ENCODE results near the gene ETFA.
"Not testable (repeated sequence)": the region's sequence is repeated elsewhere in the genome, so short reads cannot be mapped to it uniquely, and the experiment has no call there.

ETFA gene

DNA sequence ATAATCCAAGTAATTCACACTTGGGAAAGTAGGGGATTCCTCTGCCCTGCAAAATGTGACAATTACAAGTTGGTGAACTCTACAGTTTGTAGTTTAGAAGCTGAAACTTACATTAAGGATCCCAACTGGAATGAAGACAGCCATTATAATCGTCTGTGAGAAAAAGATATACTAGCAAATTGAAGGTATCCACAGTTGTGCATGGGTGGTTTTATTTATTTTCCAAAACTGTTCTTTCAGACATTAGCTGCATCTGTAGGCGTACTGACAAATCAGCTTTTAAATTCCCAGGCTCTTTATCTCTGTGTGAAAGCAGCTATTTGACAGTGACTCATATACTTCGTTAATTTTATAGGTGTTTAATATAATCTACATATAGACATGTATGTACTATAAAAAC lies 12.8 kb upstream of the ETFA start:
- WGBS (ENCODE audit: insufficient coverage): 94% methylated on average over 2 of the region's 3 CpGs
- H3K9me3 ChIP-seq (ENCODE audit: control extremely low read depth in 1 of 5, control insufficient read depth in 4 of 5, insufficient read depth in 2 of 5, low read depth in 1 of 5, low read length in 4 of 5): no peaks in the 10 kb centered on the region
- H3K27me3 ChIP-seq (replicated peaks in 2 of 5; ENCODE audit: control insufficient read depth in 4 of 5, insufficient read depth in 5 of 5, low read length in 4 of 5): peaks cover 4 to 39% (median 8%) of the 10 kb centered on the region in 5 experiments
- no peak overlapping the region for H3K27ac ChIP-seq (ENCODE audit: insufficient read depth in 1 of 2, low read depth in 1 of 2, low read length in 2 of 2, poor library complexity in 1 of 2, severe bottlenecking in 2 of 2)
- H3K4me1 ChIP-seq (ENCODE audit: control extremely low read depth in 1 of 4, control insufficient read depth in 4 of 4, insufficient read depth in 4 of 4, low read length in 3 of 4): no peaks in the 10 kb centered on the region
- H3K36me3 ChIP-seq (ENCODE audit: control insufficient read depth in 4 of 4, insufficient read depth in 4 of 4, low read length in 3 of 4): no peaks in the 10 kb centered on the region
- CTCF ChIA-PET: interaction anchor here (1.4 kb wide), 1 partner anchor 9 kb away, joined by 6 read pairs; no protein-coding TSS in a partner anchor
- POLR2A ChIA-PET: no interaction called here
- DNase-seq: no peak
- no peak overlapping the region for H3K4me3 ChIP-seq (ENCODE audit: control insufficient read depth in 1 of 7, extremely low read depth in 1 of 7, insufficient read depth in 4 of 7, low read depth in 2 of 7, low read length in 6 of 7)

DNA sequence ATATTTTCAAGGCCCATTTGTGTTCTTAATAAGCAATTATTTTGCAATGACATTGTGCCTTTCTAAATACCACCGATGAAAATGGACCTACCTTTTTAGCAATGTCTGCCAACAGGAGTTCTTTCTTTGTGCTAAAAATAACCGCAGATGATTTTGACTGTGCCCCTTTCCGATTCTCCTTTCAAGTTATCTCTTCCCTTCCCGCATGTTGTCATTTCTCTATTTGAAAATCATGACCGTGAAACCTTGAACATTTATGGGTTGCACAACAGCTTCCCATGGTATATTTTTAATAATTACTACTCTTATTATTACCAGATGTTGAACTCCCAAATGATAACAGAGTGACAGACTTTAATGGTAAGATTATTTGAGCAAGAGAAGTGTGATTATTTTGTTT lies 10.3 kb upstream of the ETFA start:
- 97% methylated on average over 4 of the region's 5 CpGs for WGBS (ENCODE audit: insufficient coverage)
- no peaks in the 10 kb centered on the region for H3K36me3 ChIP-seq (ENCODE audit: control insufficient read depth in 4 of 4, insufficient read depth in 4 of 4, low read length in 3 of 4)
- no peak overlapping the region for H3K4me3 ChIP-seq (ENCODE audit: control insufficient read depth in 1 of 7, extremely low read depth in 1 of 7, insufficient read depth in 4 of 7, low read depth in 2 of 7, low read length in 6 of 7)
- H3K9me3 ChIP-seq (ENCODE audit: control extremely low read depth in 1 of 5, control insufficient read depth in 4 of 5, insufficient read depth in 2 of 5, low read depth in 1 of 5, low read length in 4 of 5): no peaks in the 10 kb centered on the region
- H3K27ac ChIP-seq (ENCODE audit: insufficient read depth in 1 of 2, low read depth in 1 of 2, low read length in 2 of 2, poor library complexity in 1 of 2, severe bottlenecking in 2 of 2): no peak overlapping the region
- H3K4me1 ChIP-seq (ENCODE audit: control extremely low read depth in 1 of 4, control insufficient read depth in 4 of 4, insufficient read depth in 4 of 4, low read length in 3 of 4): no peaks in the 10 kb centered on the region
- peaks cover 0 to 28% (median 5%) of the 10 kb centered on the region in 5 experiments for H3K27me3 ChIP-seq (replicated peaks in 2 of 5; ENCODE audit: control insufficient read depth in 4 of 5, insufficient read depth in 5 of 5, low read length in 4 of 5)
- CTCF ChIA-PET: interaction anchor here (0.9 kb wide), 1 partner anchor 48 kb away, joined by 3 read pairs; no protein-coding TSS in a partner anchor
- POLR2A ChIA-PET: no interaction called here
- DNase-seq: no peak

DNA sequence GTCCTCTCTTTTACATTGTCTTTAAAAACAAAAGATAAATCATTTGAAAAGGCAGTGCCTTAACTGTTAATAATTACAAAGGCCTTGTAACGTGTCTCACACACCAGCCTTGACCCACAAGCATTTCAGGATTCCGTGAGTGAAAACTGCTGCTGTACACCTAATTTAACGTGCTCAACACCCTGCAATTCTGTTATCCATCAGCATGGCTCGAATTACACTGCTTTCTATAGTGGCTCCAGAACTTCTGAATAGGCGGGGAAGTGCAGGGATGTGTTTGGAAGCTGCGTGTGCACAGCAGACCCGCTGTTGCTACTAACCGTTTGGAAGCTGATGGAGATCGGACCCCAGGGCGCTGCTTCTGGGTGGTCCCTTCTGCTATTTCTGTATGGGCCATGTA lies 9.9 kb upstream of the ETFA start:
- ChIA-PET POLR2A (no interaction called here), CTCF (interaction anchor here (0.9 kb wide), 1 partner anchor 47 kb away, joined by 3 read pairs; no protein-coding TSS in a partner anchor)
- Histone ChIP-seq H3K4me1 (ENCODE audit: control extremely low read depth in 1 of 4, control insufficient read depth in 4 of 4, insufficient read depth in 4 of 4, low read length in 3 of 4) (no peaks in the 10 kb centered on the region), H3K4me3 (ENCODE audit: control insufficient read depth in 1 of 7, extremely low read depth in 1 of 7, insufficient read depth in 4 of 7, low read depth in 2 of 7, low read length in 6 of 7) (no peak overlapping the region), H3K36me3 (ENCODE audit: control insufficient read depth in 4 of 4, insufficient read depth in 4 of 4, low read length in 3 of 4) (no peaks in the 10 kb centered on the region), H3K27ac (ENCODE audit: insufficient read depth in 1 of 2, low read depth in 1 of 2, low read length in 2 of 2, poor library complexity in 1 of 2, severe bottlenecking in 2 of 2) (no peak overlapping the region), H3K27me3 (replicated peaks in 2 of 5; ENCODE audit: control insufficient read depth in 4 of 5, insufficient read depth in 5 of 5, low read length in 4 of 5) (peaks cover 0 to 26% (median 5%) of the 10 kb centered on the region in 5 experiments), H3K9me3 (ENCODE audit: control extremely low read depth in 1 of 5, control insufficient read depth in 4 of 5, insufficient read depth in 2 of 5, low read depth in 1 of 5, low read length in 4 of 5) (no peaks in the 10 kb centered on the region)
- DNase-seq: no peak
- WGBS (ENCODE audit: insufficient coverage): 85% methylated on average over 5 of the region's 10 CpGs

DNA sequence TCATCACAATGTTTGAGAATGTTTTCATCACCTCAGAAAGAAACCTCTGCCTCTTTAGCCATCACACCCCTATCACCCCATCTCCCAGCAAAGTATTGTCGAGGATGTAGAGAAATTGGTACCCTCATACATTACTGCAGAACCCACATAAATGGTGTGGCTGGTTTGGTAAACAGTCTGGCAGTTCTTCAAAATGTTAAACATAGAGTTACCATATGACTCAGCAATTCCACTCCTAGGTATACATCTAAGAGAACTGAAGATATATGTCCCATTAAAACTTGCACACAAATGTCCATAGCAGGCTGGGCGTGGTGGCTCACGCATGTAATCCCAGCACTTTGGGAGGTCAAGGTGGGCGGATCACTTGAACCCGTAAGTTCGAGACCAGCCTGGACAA lies 8.7 kb upstream of the ETFA start:
- CTCF ChIA-PET: interaction anchor here (0.6 to 1.4 kb wide), 2 partner anchors 83 to 172 kb away, joined by 3 read pairs; no protein-coding TSS in a partner anchor
- H3K4me1 ChIP-seq (ENCODE audit: control extremely low read depth in 1 of 4, control insufficient read depth in 4 of 4, insufficient read depth in 4 of 4, low read length in 3 of 4): no peaks in the 10 kb centered on the region
- 95% methylated on average over 3 of the region's 6 CpGs for WGBS (ENCODE audit: insufficient coverage)
- no peak overlapping the region for H3K27ac ChIP-seq (ENCODE audit: insufficient read depth in 1 of 2, low read depth in 1 of 2, low read length in 2 of 2, poor library complexity in 1 of 2, severe bottlenecking in 2 of 2)
- no peaks in the 10 kb centered on the region for H3K36me3 ChIP-seq (ENCODE audit: control insufficient read depth in 4 of 4, insufficient read depth in 4 of 4, low read length in 3 of 4)
- no peak overlapping the region for H3K4me3 ChIP-seq (ENCODE audit: control insufficient read depth in 1 of 7, extremely low read depth in 1 of 7, insufficient read depth in 4 of 7, low read depth in 2 of 7, low read length in 6 of 7)
- no peaks in the 10 kb centered on the region for H3K9me3 ChIP-seq (ENCODE audit: control extremely low read depth in 1 of 5, control insufficient read depth in 4 of 5, insufficient read depth in 2 of 5, low read depth in 1 of 5, low read length in 4 of 5)
- peaks cover 0 to 22% (median 4%) of the 10 kb centered on the region in 5 experiments for H3K27me3 ChIP-seq (replicated peaks in 2 of 5; ENCODE audit: control insufficient read depth in 4 of 5, insufficient read depth in 5 of 5, low read length in 4 of 5)
- POLR2A ChIA-PET: no interaction called here
- DNase-seq: peak in 1 of 3 donors; percentile 9

DNA sequence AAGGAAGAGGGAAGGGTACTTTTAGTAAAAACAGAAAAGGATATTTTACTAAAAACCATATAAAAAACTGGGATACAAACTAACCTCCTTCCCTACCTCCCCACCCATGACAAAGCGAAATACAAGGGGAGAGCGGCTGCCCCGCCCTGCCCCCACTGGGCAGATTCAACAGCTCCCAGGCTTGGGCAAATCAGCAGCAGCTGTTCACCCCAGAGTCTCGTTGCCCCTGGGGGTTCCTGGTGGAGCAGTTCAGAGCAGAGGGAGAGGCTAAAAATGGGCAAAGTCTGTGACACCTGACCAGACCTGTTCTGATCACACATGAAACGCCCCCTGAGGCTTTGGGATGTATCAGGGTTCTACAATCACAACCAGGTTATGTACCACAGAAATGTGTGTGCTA lies 2.5 kb upstream of the ETFA start:
- no peak overlapping the region for H3K4me3 ChIP-seq (ENCODE audit: control insufficient read depth in 1 of 7, extremely low read depth in 1 of 7, insufficient read depth in 4 of 7, low read depth in 2 of 7, low read length in 6 of 7)
- no peaks in the 10 kb centered on the region for H3K27me3 ChIP-seq (replicated peaks in 2 of 5; ENCODE audit: control insufficient read depth in 4 of 5, insufficient read depth in 5 of 5, low read length in 4 of 5)
- H3K9me3 ChIP-seq (ENCODE audit: control extremely low read depth in 1 of 5, control insufficient read depth in 4 of 5, insufficient read depth in 2 of 5, low read depth in 1 of 5, low read length in 4 of 5): no peaks in the 10 kb centered on the region
- ChIA-PET CTCF (interaction anchor here (1.2 to 1.5 kb wide), 2 partner anchors 16 to 20 kb away, joined by 3 to 5 read pairs; no protein-coding TSS in a partner anchor), POLR2A (no interaction called here)
- no peak overlapping the region for H3K27ac ChIP-seq (ENCODE audit: insufficient read depth in 1 of 2, low read depth in 1 of 2, low read length in 2 of 2, poor library complexity in 1 of 2, severe bottlenecking in 2 of 2)
- DNase-seq: no peak
- H3K36me3 ChIP-seq (ENCODE audit: control insufficient read depth in 4 of 4, insufficient read depth in 4 of 4, low read length in 3 of 4): no peaks in the 10 kb centered on the region
- peaks cover 6 to 19% (median 17%) of the 10 kb centered on the region in 4 experiments for H3K4me1 ChIP-seq (ENCODE audit: control extremely low read depth in 1 of 4, control insufficient read depth in 4 of 4, insufficient read depth in 4 of 4, low read length in 3 of 4)
- WGBS (ENCODE audit: insufficient coverage): 98% methylated on average over 4 of the region's 5 CpGs

DNA sequence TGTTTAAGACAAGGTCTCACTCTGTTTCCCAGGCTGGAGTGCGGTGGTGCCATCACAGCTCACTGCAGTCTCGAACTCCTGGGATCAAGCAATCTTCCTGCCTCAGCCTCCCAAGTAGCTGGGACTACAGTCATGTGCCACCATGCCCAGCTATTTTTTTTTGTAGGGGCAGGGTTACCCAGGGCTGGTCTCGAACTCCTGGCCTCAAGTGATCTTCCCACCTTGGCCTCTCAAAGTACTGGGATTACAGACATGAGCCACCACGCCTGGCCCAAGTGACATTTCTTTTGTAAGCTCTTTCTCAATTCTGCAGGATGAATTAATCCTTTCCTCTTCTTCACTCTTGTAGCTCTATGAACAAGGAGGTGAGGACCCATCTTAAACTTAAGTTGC lies 1.9 kb upstream of the ETFA start:
- H3K4me3 ChIP-seq (ENCODE audit: control insufficient read depth in 1 of 7, extremely low read depth in 1 of 7, insufficient read depth in 4 of 7, low read depth in 2 of 7, low read length in 6 of 7); DNase-seq; H3K27me3 ChIP-seq (replicated peaks in 2 of 5; ENCODE audit: control insufficient read depth in 4 of 5, insufficient read depth in 5 of 5, low read length in 4 of 5); H3K9me3 ChIP-seq (ENCODE audit: control extremely low read depth in 1 of 5, control insufficient read depth in 4 of 5, insufficient read depth in 2 of 5, low read depth in 1 of 5, low read length in 4 of 5); POLR2A ChIA-PET; H3K27ac ChIP-seq (ENCODE audit: insufficient read depth in 1 of 2, low read depth in 1 of 2, low read length in 2 of 2, poor library complexity in 1 of 2, severe bottlenecking in 2 of 2); H3K36me3 ChIP-seq (ENCODE audit: control insufficient read depth in 4 of 4, insufficient read depth in 4 of 4, low read length in 3 of 4): not testable (repeated sequence)
- peaks cover 6 to 19% (median 17%) of the 10 kb centered on the region in 4 experiments for H3K4me1 ChIP-seq (ENCODE audit: control extremely low read depth in 1 of 4, control insufficient read depth in 4 of 4, insufficient read depth in 4 of 4, low read length in 3 of 4)
- 98% methylated on average over 4 of the region's 4 CpGs for WGBS (ENCODE audit: insufficient coverage)
- CTCF ChIA-PET: interaction anchor here (1.2 to 1.5 kb wide), 2 partner anchors 17 to 21 kb away, joined by 3 to 5 read pairs; no protein-coding TSS in a partner anchor

DNA sequence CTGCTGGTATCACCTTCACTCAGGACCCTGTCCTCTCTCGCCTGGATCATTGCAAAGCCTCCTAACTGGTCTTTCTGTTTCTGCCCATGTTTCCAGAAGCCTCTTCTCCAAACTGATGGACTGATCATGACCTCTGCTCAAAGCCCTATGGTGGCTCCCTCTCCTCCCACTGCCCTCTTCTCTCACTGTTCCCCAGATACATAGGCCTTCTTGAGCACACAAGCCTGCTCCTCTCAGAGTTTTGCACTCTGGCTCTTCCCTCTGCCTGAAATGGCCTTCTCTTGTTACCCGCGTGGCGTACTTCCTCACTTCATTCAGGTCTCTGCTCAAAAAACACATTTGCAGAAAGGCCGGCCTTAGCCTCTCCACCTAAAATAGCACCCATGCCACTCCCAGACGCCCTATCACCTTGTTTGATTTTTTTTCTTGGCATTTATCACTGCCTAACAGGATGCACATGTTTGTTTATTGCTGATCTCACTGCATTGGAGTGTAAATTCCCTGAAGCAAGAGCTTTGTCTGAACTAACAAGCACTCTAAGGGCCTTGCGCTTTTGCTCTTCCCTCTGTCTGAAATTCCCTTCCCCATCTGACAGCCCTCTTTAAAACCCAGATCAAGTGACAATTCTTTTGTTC lies 1.4 kb upstream of the ETFA start:
- ChIA-PET POLR2A (no interaction called here), CTCF (interaction anchor here (1.2 to 1.5 kb wide), 2 partner anchors 17 to 21 kb away, joined by 3 to 5 read pairs; no protein-coding TSS in a partner anchor)
- Histone ChIP-seq H3K4me3 (ENCODE audit: control insufficient read depth in 1 of 7, extremely low read depth in 1 of 7, insufficient read depth in 4 of 7, low read depth in 2 of 7, low read length in 6 of 7) (no peak overlapping the region), H3K27me3 (replicated peaks in 2 of 5; ENCODE audit: control insufficient read depth in 4 of 5, insufficient read depth in 5 of 5, low read length in 4 of 5) (no peaks in the 10 kb centered on the region), H3K36me3 (ENCODE audit: control insufficient read depth in 4 of 4, insufficient read depth in 4 of 4, low read length in 3 of 4) (no peaks in the 10 kb centered on the region), H3K27ac (ENCODE audit: insufficient read depth in 1 of 2, low read depth in 1 of 2, low read length in 2 of 2, poor library complexity in 1 of 2, severe bottlenecking in 2 of 2) (no peak overlapping the region), H3K4me1 (ENCODE audit: control extremely low read depth in 1 of 4, control insufficient read depth in 4 of 4, insufficient read depth in 4 of 4, low read length in 3 of 4) (peaks cover 6 to 19% (median 17%) of the 10 kb centered on the region in 4 experiments), H3K9me3 (ENCODE audit: control extremely low read depth in 1 of 5, control insufficient read depth in 4 of 5, insufficient read depth in 2 of 5, low read depth in 1 of 5, low read length in 4 of 5) (no peaks in the 10 kb centered on the region)
- DNase-seq: peak in 1 of 3 donors; percentile 36
- WGBS (ENCODE audit: insufficient coverage): 89% methylated on average over 7 of the region's 7 CpGs

All from common myeloid progenitor, CD34-positive (primary cell).